ENCODE data around the gene PICK1. TPM values are rescaled to one million over a fixed set of nuclear protein-coding genes. Genes with fewer than 3 reads are reported as not detected.
"Not testable (repeated sequence)": the region's sequence is repeated elsewhere in the genome, so short reads cannot be mapped to it uniquely, and the experiment has no call there.

Gene PICK1
- total RNA-seq, 1 donor from 2014 or later, result 9.1 TPM

DNA sequence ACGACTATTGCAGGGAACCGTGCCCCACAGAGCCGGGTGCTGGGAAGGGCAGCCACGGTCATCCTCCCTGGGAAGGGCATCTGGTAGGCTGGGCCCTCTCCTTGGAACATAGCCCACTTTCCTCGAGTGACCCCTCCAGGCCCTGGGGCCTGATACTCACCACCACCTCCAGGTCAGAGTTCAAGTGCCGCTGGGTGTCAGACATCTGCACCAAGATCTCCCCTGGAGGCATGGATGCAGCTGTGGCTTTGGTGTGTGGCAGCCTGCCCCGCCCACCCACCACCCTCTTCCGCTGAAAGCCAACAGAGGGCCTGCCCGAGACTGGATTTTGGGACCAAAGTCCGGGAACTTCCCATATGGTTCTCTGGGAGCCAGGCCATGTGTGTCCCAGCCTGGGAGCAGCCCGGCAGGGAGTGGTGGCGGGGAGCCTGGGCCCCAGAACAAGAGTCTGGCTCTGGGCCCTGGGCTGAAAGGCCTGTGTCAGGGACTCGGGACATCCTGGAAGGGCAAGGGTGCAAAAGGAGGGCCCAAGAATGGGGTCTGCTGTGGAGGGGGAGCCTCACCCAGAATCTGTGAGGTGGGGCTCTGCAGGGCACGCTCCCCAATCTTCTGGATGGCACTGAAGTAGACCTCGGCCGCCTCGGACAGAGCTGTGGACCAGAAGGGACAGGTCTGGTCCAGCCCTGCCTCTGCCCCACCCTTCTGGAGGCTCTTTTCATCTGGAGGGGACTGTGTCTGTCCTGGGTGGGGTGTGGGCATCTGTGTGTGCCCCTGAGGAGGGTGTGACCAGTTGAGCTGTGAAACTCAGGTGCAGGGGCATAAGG lies 50.7 kb downstream of the PICK1 start:
- no peak overlapping the region for H3K4me3 Mint-ChIP-seq (ENCODE audit: low read depth)
- no peaks in the 10 kb centered on the region for H3K36me3 Mint-ChIP-seq (ENCODE audit: low read depth)
- no peaks in the 10 kb centered on the region for H3K9me3 Mint-ChIP-seq
- intact Hi-C loops (cut with micrococcal nuclease), result loop anchor here (10.0 kb wide), 1 partner anchor 247 kb away; no protein-coding TSS in a partner anchor
- peaks cover 3% of the 10 kb centered on the region for H3K27me3 Mint-ChIP-seq (ENCODE audit: low read depth)
- H3K27ac Mint-ChIP-seq, result no peak overlapping the region
- peaks cover 7% of the 10 kb centered on the region for H3K4me1 Mint-ChIP-seq (ENCODE audit: low read depth)
- DNase-seq (ENCODE audit: low spot score), result no peak

DNA sequence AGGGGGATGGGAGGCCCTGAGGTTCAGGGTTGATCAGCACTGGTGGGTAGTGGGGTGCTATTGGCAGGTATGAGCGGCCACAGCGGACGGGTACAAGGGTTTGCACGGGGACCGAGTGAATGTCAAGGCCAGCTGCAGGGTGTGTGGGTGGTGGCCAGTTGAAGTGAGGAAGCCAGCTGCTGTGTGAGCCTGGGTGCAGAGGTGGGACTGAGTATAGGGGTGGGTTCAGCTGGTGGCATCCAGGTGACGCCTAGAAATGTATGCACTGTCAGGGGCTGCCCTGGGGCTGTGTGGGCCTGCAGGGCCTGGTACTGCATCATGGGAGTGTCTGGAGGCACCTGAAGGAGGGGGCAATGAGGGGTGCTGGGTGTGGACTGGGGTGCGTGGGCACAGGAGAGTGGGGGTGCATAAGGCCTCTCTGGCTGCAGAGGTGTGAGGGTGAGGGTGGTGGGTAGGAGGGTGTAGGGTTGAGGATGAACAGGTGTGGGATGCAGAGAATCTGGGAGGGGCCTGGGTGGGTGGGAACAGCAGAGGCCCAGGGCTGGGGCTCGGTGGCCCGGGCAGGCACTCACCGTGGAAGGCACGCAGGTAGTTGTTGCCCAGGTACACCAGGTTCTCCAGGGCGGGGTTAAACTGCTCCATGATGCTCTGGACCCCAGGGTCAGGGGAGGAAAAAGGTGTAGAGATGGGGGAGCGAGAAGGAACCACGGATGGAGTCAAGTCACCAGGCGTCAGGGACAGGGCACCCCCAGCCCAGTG lies 51.5 kb downstream of the PICK1 start:
- Mint-ChIP-seq H3K4me1 (ENCODE audit: low read depth) (peaks cover 7% of the 10 kb centered on the region), H3K9me3 (no peaks in the 10 kb centered on the region), H3K36me3 (ENCODE audit: low read depth) (no peaks in the 10 kb centered on the region), H3K4me3 (ENCODE audit: low read depth) (no peak overlapping the region), H3K27ac (no peak overlapping the region), H3K27me3 (ENCODE audit: low read depth) (no peaks in the 10 kb centered on the region)
- DNase-seq (ENCODE audit: low spot score), result no peak
- intact Hi-C loops (cut with micrococcal nuclease), result loop anchor here (10.0 kb wide), 1 partner anchor 246 kb away; no protein-coding TSS in a partner anchor

DNA sequence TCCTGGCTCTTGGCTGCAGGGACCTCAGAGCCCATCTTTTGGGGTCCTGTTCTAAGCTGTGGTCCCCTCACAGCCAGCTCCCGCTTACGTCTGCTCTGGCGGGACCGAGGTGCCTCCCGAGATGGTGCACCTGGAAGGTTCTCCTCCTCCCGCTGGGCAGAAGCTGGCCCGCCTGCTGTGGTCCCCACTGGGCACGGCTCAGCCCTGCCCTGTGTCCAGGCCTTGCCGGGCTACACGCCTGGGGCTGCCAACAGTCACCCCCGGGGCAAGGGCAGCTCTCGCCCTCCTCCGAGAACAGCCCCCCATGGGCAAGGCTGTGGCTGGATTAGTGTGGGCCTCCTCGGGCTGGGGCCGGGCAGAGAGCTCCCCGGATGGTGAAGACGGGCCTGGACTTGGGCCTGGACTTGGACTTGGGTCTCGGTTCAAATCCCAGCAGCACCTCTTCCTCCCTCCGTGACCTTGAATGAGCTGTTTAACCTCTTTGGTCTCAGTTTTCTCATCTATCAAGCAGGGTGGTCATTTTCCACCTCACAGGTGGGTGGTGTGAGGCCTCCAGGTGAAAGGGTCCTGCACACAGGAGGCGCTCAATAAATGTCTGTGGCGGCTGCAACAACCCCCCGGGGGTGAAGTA lies 52.3 kb downstream of the PICK1 start:
- Mint-ChIP-seq H3K27ac (no peak overlapping the region), H3K4me1 (ENCODE audit: low read depth) (peaks cover 4% of the 10 kb centered on the region), H3K36me3 (ENCODE audit: low read depth) (peaks cover 2% of the 10 kb centered on the region), H3K4me3 (ENCODE audit: low read depth) (no peak overlapping the region), H3K27me3 (ENCODE audit: low read depth) (no peaks in the 10 kb centered on the region), H3K9me3 (no peaks in the 10 kb centered on the region)
- no peak for DNase-seq (ENCODE audit: low spot score)
- intact Hi-C loops (cut with micrococcal nuclease), result loop anchor here (10.0 kb wide), 1 partner anchor 245 kb away; no protein-coding TSS in a partner anchor

DNA sequence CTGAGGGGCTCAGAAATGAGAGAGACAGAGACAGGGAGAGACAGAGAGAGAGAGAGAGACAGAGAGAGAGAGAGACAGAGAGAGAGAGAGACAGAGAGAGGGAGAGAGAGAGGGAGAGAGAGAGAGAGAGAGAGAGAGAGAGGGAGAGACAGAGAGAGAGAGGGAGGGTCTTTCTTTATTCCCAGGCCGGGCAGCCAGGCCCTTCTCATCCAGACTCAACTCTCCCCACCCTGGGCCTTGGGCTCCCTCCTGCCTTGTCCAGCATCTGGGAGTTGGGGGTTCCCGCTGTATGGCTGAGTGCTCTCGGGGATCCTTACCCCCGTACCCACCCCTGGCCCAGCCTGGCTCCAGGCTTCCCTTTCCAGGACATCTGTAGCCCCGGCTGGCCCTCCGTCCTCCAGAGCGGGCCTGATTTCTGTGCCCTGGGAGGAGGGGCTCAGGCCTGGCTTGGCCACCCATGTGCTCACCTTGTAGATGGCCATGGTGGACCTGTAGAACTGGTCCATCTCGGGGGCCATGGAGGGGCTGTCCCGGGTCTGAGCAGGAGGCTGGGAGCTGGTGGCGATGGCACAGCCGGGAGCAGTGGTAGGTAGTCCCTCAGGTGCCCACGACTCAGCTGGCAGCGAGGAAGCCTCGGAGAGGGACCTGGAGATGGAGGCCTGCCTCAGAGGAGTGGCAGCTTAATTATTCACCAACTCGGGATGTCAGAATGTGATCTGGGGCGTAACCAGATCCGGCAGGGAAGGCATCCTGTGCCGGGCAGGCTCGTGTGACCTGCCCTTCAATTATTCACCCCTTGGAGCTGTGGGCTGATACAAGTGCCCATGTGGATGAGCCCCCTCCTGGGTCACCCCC lies 53.0 kb downstream of the PICK1 start, which contains the start of gene BAIAP2L2:
Gene BAIAP2L2 (minus strand): TSS at position 677 of the 855 bp plus-strand sequence. CDS start 159 bp downstream, at position 518.
- H3K27me3 Mint-ChIP-seq (ENCODE audit: low read depth), result no peaks in the 10 kb centered on the region
- no peaks in the 10 kb centered on the region for H3K4me1 Mint-ChIP-seq (ENCODE audit: low read depth)
- no peak within 1 kb of the TSS for H3K27ac Mint-ChIP-seq
- peaks cover 3% of the 10 kb centered on the region for H3K36me3 Mint-ChIP-seq (ENCODE audit: low read depth)
- no peaks in the 10 kb centered on the region for H3K9me3 Mint-ChIP-seq
- intact Hi-C loops (cut with micrococcal nuclease), result no loop called here
- H3K4me3 Mint-ChIP-seq (ENCODE audit: low read depth), result no peak within 1 kb of the TSS
- no peak for DNase-seq (ENCODE audit: low spot score)

DNA sequence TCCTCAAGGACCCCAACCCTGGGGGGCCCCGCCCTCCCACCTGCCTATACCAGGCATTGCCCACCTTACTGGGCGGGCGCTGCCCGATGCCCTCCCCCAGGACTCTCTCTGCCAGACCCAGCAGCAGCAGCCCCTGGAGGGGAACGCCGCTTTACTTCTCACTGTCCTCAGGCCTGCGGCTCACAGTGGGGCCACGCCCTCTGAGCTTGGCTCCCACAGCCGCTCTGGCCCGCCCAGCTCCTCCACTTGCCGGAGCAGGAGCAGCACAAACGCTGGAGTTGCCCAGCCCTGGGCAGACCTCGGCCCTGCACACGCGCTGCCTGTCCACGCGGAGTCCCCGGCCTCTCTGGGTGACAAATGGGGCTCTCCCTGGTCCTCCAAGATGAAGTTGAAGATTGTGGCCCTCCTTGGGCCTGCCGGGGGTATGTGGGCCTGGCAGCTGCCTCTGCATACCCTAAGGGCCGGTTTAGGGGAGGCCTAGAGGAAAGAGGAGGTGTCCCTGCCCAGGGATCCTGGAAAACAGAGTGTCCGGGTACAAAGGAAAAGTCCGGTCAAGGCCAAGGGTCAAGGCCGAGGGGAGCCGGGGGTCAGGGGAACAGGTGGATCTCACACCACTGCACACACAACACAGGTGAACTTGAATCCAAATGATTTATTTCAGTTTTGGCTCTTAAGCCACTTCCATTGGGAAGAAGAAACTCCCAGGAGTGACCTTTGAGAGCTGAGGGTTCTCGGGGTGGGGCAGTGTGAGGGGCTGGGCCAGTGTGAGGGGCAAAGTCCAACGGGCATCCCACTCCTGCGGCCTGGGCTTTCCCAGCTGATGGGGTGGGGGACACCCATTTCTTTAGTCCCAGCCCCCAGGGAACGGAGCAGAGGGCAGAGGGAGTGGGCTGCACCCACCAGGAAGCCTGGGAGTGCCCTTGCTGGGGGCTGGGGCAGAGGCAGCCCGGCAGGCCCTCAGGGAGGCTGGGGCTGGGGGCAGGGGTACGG lies 54.0 kb downstream of the PICK1 start:
- intact Hi-C loops (cut with micrococcal nuclease), result no loop called here
- no peak for DNase-seq (ENCODE audit: low spot score)
- no peak overlapping the region for H3K4me3 Mint-ChIP-seq (ENCODE audit: low read depth)
- H3K9me3 Mint-ChIP-seq, result no peaks in the 10 kb centered on the region
- no peaks in the 10 kb centered on the region for H3K27me3 Mint-ChIP-seq (ENCODE audit: low read depth)
- H3K4me1 Mint-ChIP-seq (ENCODE audit: low read depth), result no peaks in the 10 kb centered on the region
- H3K27ac Mint-ChIP-seq, result no peak overlapping the region
- H3K36me3 Mint-ChIP-seq (ENCODE audit: low read depth), result peaks cover 3% of the 10 kb centered on the region

DNA sequence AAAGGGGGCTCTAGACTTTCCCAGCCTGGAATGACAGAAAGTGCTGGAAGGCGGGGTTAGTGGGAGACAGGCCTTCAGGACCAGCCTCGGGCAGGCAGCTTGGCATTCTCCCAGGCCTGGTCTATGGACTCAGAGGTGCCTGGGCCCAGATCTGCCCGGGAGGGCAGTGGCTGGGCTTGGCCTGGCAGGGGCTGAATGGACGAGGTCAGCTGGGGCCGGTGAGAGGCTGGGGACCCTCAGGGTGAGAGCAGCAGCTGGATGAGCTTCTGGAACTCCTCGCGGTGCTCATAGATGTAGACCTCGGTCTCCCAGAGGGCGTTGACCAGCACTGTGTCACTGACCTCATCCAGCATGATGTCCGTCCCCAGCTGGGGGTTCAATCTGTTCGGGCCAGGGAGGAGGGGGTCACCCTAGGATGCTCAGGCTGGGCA lies 54.7 kb downstream of the PICK1 start:
- H3K9me3 Mint-ChIP-seq, result no peaks in the 10 kb centered on the region
- intact Hi-C loops (cut with micrococcal nuclease), result no loop called here
- H3K27me3 Mint-ChIP-seq (ENCODE audit: low read depth), result no peaks in the 10 kb centered on the region
- H3K27ac Mint-ChIP-seq, result no peak overlapping the region
- DNase-seq (ENCODE audit: low spot score), result no peak
- H3K36me3 Mint-ChIP-seq (ENCODE audit: low read depth), result peaks cover 3% of the 10 kb centered on the region
- no peak overlapping the region for H3K4me3 Mint-ChIP-seq (ENCODE audit: low read depth)
- H3K4me1 Mint-ChIP-seq (ENCODE audit: low read depth), result no peaks in the 10 kb centered on the region

DNA sequence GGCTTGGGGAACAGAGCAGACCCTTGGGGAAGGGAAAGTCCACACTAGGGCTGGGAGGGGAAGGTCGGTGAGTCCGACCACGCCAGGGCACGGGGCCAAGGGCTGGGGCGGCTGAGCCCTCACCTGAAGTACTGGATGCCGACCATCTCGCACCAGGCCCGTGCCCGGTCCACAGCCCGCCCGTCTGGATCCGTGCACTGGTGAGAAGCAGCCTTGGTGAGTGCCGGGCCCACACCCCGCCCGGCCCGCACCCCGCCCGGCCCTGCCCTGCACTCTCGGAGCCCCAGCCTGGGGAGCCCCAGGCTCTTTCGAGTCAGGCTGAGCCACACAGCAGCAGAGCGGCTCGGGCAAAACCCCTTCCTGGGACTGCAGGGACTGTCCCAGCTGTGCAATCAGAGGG lies 55.2 kb downstream of the PICK1 start:
- Mint-ChIP-seq H3K27me3 (ENCODE audit: low read depth) (no peaks in the 10 kb centered on the region), H3K4me3 (ENCODE audit: low read depth) (no peak overlapping the region), H3K27ac (no peak overlapping the region), H3K4me1 (ENCODE audit: low read depth) (no peaks in the 10 kb centered on the region), H3K36me3 (ENCODE audit: low read depth) (peaks cover 3% of the 10 kb centered on the region), H3K9me3 (no peaks in the 10 kb centered on the region)
- DNase-seq (ENCODE audit: low spot score), result no peak
- intact Hi-C loops (cut with micrococcal nuclease), result no loop called here

DNA sequence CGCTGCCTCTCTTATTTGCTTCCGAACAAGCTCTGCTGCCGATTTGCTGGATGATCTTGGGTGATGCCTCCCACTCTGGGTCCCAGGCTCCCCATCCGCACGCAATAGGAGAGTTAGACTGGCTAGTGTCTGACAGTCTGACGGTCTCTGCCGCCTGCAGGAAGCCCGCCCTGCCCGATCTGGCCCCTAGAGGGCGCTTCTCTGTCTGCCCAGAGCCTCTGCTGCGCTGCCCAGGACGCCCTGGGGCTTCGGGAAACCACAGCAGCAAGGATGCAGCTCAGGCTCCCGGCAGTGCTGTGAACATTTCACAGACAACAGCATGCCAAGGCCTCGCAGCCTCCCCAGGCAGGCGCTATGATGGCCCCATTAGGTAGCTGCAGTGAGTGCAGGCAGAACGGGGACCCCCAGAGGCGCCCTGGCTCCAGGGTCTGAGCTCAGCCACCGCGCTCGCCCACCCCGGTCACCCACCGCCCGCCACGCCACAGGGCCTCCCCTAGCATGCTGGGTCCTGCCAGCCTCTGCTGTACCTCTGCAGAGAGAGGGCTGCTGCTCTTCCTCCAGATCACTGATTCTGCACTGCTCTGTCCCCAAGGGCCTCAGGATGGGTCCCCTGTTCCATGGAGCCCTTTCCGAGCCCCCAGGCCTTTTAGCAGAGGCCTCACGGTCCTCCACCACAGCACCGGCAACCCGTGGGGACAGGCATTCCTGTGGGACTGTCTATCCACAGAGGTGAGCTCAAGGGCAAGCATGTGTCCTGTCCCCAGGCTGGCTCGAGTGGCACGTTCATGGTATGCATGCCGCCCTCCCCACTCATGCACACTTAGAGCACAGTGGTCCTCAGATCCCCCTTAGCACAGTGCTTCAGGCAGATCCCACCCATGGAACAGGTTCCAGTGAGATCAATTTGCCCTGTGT lies 57.5 kb downstream of the PICK1 start:
- H3K27ac Mint-ChIP-seq, result no peak overlapping the region
- no peaks in the 10 kb centered on the region for H3K4me1 Mint-ChIP-seq (ENCODE audit: low read depth)
- H3K27me3 Mint-ChIP-seq (ENCODE audit: low read depth), result no peaks in the 10 kb centered on the region
- H3K4me3 Mint-ChIP-seq (ENCODE audit: low read depth), result no peak overlapping the region
- peak; percentile 67 for DNase-seq (ENCODE audit: low spot score)
- peaks cover 3% of the 10 kb centered on the region for H3K36me3 Mint-ChIP-seq (ENCODE audit: low read depth)
- H3K9me3 Mint-ChIP-seq, result no peaks in the 10 kb centered on the region
- intact Hi-C loops (cut with micrococcal nuclease), result no loop called here

DNA sequence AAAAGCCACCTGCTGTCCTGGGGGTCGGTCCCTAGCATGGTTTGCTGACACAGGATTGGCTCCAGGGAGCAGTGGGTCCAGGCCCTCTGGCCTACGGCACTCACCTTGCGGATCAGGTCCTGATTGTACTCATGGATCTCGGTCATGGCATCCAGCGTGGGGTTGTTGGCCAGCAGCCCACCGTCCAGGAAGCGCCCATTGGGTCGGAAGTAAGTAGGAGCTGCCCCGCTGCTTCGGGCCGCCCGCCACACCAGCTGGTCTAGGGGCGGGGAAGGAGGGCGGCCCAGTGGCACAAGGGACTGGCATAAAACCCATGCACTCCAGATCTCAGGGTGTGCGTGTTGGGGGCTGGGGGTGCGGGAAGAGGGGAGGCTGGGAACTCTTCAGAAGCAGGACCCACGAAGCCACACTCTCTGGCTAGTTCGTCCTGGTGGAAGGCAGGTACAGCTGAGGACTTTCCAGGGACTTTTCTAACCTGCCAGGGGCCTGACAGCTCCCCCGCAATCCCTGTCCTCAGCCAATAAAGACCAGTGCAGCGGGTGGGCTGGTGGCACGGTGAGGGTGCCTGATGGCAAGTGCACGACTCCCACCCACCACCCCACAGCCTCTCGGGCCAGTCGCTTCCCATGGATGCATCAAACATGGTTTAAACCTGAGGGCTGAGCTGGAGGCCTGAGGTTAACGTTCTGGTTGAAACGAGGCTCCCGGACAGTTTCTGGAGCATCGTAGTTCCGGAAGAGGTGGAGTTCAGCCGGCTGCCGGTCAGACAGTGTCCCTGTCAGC lies 58.4 kb downstream of the PICK1 start:
- no peak overlapping the region for H3K27ac Mint-ChIP-seq
- no peak overlapping the region for H3K4me3 Mint-ChIP-seq (ENCODE audit: low read depth)
- H3K9me3 Mint-ChIP-seq, result no peaks in the 10 kb centered on the region
- H3K36me3 Mint-ChIP-seq (ENCODE audit: low read depth), result peaks cover 3% of the 10 kb centered on the region
- H3K4me1 Mint-ChIP-seq (ENCODE audit: low read depth), result no peaks in the 10 kb centered on the region
- no peaks in the 10 kb centered on the region for H3K27me3 Mint-ChIP-seq (ENCODE audit: low read depth)
- DNase-seq (ENCODE audit: low spot score), result no peak
- intact Hi-C loops (cut with micrococcal nuclease), result no loop called here

DNA sequence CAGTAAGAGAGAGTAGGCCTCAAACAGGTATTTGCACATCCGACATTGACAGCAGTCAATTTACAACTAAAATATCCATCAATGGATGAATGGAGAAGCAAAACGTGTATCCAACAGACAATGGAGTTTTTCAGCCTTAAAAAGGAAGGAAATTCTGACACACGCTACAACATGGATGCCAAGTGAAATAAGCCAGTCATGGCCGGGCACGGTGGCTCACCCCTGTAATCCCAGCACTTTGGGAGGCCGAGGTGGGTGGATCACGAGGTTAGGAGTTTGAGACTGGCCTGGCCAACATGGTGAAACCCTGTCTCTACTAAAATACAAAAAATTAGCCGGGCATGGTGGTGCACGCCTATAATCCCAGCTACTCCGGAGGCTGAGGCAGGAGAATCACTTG lies 60.4 kb downstream of the PICK1 start:
- H3K9me3 Mint-ChIP-seq; H3K4me1 Mint-ChIP-seq (ENCODE audit: low read depth); H3K36me3 Mint-ChIP-seq (ENCODE audit: low read depth); H3K4me3 Mint-ChIP-seq (ENCODE audit: low read depth); H3K27ac Mint-ChIP-seq; DNase-seq (ENCODE audit: low spot score); intact Hi-C loops (cut with micrococcal nuclease); H3K27me3 Mint-ChIP-seq (ENCODE audit: low read depth): not testable (repeated sequence)
